AG04449 (cell line): ENCODE results near the gene KCTD16.

Experiments
- CTCF ChIA-PET: fragments of 350-600 bp; formaldehyde crosslinking; extraction: SDS; loops from one replicate; lab custom pipeline; 2021; ENCODE audit warnings: antibody characterized with exemption; lab: Yijun Ruan, JAX
- POLR2A ChIA-PET: fragments of 400-600, 350-600 bp; formaldehyde crosslinking; extraction: SDS; loops from one replicate; lab custom pipeline; 2020; ENCODE audit warnings: antibody characterized with exemption, inconsistent platforms; lab: Yijun Ruan, JAX
- DNase-seq: peaks from one replicate; pipeline ENCODE4 v3.0.0-alpha.2; 2010; ENCODE audit warnings: low read depth, low spot score
- H3K4me3 ChIP-seq: 2 replicates; pipeline ENCODE4 v1.5.1; 2011; ENCODE audit warnings: low read depth, mild to moderate bottlenecking, control low read depth, low read length
- CTCF ChIP-seq: IDR thresholded peaks from one replicate; pipeline ENCODE4 v1.5.1; 2011; ENCODE audit warnings: mild to moderate bottlenecking, moderate library complexity, low read length, control low read depth, inconsistent platforms; ENCODE audit not compliant: insufficient read depth; ENCODE audit errors: missing control alignments

KCTD16 gene

GRCh38 chr5:144289277-144289676 is 118.6 kb downstream of the KCTD16 start:
- ChIA-PET CTCF (no interaction called here), POLR2A (no interaction called here)
- no peak for TF ChIP-seq CTCF
- DNase-seq, result no peak
- H3K4me3 ChIP-seq, result no peak overlapping the region

DNA sequence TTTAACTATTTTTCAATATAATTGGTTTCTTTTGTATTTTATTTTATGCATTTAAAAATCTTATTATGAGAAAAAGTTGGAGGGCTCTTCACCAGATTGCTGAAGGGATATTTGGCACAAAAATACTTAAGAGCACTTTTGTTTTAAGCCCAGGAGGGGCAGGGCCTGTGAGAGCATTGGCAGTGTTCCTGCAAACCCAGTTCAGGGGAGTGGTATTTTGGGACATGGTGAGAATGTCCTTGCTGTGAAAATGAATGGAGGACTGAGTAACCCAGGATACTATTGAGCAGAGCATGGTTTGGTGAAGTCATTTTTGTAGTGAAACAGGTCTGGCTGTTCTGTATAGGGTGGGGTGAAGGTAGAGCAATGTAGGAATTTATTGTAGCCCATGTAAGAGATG is 121.4 kb downstream of the KCTD16 start:
- TF ChIP-seq CTCF, result no peak
- no peak for DNase-seq
- POLR2A ChIA-PET, result no interaction called here
- H3K4me3 ChIP-seq, result no peak overlapping the region
- CTCF ChIA-PET, result no interaction called here

GRCh38 chr5:144295284-144295683 is 124.6 kb downstream of the KCTD16 start:
- H3K4me3 ChIP-seq, result no peak overlapping the region
- ChIA-PET POLR2A (no interaction called here), CTCF (no interaction called here)
- no peak for TF ChIP-seq CTCF
- no peak for DNase-seq

GRCh38 chr5:144297081-144297480 is 126.4 kb downstream of the KCTD16 start:
- DNase-seq, result no peak
- H3K4me3 ChIP-seq, result no peak overlapping the region
- TF ChIP-seq CTCF, result no peak
- ChIA-PET CTCF (interaction anchor here (1.0 kb wide), 1 partner anchor 13 kb away, joined by 3 read pairs; no protein-coding TSS in a partner anchor), POLR2A (no interaction called here)

GRCh38 chr5:144298658-144299057 is 128.0 kb downstream of the KCTD16 start:
- TF ChIP-seq CTCF, result no peak
- no peak for DNase-seq
- ChIA-PET CTCF (no interaction called here), POLR2A (no interaction called here)
- H3K4me3 ChIP-seq, result no peak overlapping the region

GRCh38 chr5:144304688-144305087 is 134.0 kb downstream of the KCTD16 start:
- CTCF ChIA-PET, result interaction anchor here (0.6 kb wide), 1 partner anchor 1251 kb away, joined by 3 read pairs; no protein-coding TSS in a partner anchor
- no peak overlapping the region for H3K4me3 ChIP-seq
- DNase-seq, result no peak
- POLR2A ChIA-PET, result no interaction called here
- TF ChIP-seq CTCF, result no peak
